NCI-H460 (cell line): ENCODE data around the gene PTPN22. TPM values are rescaled to one million over a fixed set of nuclear protein-coding genes. Genes with fewer than 3 reads are reported as not detected.

Experiments used
- DNase-seq: peaks from one replicate; pipeline ENCODE4 v3.0.0-alpha.2; 2016; ENCODE audit warnings: low read depth; ENCODE audit errors: extremely low read depth
- total RNA-seq: library from RNA; depleted of rRNA; stranded (reverse); fragments of >200 nt; shearing (Covaris generic); gene quantifications from 2 replicates; pipeline ENCODE4 v1.2.3, GENCODE V29; 2014

The PTPN22 gene
- total RNA-seq, 1 experiment from 2014 or later: not detected

DNA sequence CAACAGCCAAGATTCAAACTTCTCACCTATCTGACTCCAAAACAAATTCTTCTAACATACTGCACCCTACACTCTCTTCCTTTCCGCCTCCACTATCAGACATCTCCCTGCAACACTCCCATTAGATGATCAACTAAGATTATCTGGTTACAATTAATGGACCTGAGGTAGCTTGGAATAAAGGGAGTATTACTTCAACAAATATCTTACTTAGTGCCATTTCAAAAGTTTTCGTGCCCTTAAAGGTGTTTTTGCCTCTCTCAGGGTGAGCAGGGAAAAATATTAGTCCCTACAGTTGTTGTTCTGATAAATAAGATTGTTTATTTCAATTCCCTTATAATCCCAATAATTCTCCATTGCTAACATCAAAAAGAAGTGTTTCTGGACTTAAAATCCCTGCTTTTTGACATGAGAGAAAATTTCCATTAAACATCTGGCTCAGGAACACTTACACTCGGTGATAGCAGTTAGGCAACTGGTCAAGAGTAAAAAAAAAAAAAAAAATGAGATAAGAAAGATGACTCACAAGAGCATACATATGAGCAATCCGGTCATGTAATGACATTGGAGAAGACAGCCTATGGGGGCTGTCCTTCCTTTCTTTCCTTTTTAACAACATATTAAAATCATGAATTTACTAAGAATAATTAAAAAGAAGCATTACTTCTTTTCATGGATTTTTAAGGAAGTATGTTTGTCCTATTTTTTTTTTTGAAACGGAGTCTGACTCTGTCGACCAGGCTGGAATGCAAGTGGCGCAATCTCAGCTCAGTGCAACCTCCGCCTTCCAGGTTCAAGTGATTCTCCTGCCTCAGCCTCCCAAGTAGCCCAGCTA is 66.9 kb downstream of the PTPN22 start:
- DNase-seq: peak; percentile 46

DNA sequence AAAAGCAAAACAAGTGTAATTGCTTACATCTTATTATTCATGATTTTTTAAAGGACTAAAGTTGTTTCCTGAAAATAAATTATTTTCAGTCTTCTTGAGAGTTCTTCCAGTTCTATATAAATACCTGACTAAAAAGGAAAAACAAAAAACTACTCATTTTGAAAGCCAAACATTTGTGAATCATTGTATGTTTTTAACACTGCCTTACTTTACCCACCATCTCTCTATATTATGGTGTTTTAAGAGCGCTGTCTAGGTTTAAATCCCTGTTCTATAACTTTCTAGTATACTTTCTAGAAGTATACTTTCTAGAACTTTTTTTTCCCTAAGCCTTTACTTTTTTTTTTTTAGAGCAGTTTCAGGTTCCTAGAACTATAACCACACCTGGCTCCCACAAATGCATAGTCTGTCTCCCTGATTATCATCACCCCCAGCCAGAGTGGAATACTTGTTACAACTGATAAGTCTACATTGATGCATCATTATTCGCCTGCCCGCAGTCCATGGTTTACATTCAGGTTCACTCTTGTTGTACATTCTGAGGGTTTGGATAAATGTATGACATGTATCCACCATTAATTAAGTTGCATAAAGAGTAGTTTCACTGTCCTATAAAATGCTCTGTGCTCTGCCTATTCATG is 69.0 kb downstream of the PTPN22 start:
- no peak for DNase-seq

DNA sequence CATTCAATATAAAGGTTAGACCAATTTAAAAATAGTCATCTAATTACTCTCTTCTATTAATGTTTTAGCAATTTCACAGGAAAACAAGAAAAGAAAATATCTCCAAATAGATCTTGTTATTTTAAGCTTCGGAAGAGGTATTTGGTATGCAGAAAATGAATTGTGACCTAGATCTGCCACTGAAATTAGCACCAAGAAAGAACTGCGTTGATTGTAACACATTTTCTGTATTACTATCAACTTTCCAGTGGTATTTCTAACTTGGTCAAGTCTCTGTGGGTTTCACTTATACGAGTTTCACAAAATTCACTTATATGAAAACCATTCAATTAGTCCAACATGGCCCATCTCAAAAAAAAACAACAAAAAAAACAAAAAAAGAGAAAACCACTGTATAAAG is 71.0 kb downstream of the PTPN22 start:
- DNase-seq: no peak

DNA sequence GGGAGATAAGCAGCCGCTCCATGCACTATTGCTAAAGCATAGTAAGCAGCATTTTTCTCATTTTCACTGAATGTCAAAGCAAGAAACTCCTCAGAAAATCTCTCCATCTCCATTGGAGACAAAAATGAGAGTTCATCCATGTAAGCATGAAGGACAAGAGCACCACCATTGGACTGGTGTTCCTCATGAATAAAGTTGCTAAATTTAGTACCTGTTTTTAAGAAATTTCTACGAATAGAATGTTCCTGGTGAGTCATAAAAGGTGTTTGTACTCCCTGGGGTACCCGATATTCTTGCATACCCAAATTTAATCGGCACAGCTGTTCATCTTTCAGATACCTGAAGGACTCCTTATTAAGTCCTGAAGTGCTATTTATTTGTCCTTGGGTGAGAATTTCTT is 74.0 kb downstream of the PTPN22 start:
- no peak for DNase-seq

DNA sequence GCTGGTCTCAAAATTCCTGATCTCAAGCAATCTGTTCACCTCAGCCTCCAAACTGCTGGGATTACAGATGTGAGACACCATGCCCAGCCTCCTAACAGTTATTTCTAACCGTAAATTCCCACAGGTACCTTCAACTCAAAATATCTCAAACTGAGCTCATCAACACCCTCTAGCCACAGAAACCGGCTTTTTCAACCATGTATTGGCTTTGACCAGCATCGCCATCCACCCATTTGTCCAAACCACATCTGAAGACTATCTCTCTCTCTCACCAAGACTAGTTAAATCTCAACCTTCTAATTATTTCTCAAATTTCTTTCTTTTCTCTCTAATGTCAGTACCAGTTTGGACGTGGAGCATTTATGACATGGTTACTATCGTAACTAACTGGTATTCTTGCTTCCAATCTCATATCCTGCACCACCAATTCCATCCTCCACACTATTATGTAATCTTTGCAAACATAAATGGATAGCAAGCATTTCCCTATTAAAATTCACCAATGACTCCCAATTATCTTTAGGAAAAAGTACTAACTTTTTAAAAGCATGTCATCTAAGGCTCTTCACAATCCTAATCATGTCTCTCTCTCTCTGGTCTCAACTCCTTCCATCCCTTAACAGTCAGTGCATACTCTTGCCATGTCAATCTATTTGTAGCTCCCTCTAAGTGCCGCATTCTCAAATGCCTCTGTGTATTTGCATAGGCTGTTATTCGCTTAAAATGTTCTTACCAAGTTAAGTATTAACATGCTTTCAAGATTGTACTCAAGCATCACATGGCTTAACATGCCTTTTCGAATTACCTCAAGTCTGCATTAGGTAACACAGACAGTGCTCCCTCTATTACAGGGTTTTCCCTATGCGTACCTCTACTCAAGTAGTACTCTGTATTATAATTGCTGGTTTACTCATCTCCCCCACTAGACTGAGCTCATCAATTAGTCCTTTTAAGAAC is 77.4 kb downstream of the PTPN22 start:
- no peak for DNase-seq

DNA sequence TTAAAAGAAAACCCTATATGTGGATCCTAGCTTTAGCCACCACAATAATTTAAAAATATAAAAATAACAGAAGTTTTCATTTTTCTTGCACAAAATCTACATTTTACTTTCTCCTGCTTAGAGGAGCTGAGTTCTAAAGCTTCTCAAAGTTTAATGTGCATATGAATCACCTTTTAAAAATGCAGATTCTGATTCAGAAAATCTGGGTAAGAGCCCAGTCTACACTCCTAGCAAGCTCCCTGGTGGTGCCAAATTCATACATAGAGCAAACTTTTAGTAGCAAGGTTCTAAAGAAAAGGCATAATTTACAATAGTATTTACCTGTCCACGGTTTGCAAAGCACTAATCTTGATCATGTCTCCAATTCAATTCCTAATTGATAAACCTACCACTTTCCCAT is 78.5 kb downstream of the PTPN22 start:
- DNase-seq: no peak

DNA sequence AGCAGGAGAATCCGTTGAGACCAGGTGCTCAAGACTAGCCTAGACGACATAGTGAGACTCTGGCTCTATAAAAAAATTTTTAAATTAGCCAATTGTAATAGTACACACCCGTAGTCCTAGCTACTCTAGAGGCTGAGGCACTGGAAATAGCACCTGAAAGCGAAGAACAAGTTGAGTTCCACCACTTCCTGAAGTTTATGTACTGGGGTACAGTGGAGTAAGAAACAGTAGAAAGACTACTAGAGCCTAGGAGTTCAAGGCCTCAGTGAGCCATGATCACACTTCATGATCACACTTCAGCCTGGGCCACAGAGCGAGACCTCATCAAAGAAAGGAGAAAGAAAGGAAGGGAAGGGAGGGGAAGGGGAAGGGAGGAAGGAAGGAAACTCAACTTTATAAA is 79.0 kb downstream of the PTPN22 start:
- no peak for DNase-seq

DNA sequence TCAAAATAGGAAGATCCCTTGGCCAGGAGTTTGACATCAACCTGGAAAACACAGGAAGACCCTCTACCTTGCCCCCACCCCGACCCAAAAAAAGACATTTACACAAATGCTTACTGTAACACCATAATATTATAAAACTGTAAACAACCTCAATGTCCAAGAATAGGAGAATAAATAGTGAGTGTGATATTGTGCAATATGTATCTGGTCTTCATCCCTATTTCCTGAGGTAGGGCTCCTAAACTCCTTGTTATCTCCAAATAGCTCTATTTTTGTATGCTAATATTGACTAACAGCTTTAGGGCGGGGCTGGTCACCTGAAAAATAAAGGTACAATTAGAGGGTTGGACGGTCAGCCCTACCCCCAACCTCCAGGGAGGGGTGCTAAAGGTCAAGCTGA is 82.7 kb downstream of the PTPN22 start:
- DNase-seq: no peak

DNA sequence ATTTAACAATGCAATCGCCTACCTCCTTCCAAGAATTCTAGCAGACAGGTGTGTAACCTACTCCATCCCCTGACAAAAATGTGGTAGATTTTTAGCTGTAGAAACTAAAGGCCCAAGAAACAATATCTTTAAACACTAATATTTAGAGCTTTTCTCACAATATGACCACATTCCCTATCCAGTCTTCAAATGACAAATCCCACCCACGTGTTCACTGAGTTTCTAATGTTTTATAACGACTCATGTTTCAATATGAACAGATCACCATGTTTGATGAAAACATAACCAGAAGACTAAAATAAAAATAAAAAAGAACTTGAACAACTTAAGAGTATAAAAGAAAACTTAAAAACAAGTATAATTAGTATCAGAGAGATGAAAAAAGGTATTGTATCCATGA is 83.8 kb downstream of the PTPN22 start:
- DNase-seq: no peak

DNA sequence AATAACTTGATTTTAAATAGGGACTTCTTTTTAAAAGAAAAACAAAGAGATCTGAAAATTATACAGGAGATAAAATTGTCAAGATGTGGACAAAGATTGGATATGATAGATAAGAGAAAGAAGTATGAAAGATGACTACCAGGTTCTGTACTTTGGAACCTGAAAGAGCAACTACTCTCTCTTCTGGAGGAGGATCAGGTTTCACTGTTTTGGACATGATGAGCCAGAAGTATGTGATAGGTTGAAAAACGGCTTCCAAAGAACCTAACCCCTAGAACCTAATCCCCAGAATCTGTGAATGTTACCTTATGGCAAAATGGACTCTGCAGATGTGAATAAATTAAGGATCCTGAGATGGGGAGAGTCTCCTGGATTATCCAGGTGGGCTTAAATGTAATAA is 85.4 kb downstream of the PTPN22 start:
- no peak for DNase-seq

DNA sequence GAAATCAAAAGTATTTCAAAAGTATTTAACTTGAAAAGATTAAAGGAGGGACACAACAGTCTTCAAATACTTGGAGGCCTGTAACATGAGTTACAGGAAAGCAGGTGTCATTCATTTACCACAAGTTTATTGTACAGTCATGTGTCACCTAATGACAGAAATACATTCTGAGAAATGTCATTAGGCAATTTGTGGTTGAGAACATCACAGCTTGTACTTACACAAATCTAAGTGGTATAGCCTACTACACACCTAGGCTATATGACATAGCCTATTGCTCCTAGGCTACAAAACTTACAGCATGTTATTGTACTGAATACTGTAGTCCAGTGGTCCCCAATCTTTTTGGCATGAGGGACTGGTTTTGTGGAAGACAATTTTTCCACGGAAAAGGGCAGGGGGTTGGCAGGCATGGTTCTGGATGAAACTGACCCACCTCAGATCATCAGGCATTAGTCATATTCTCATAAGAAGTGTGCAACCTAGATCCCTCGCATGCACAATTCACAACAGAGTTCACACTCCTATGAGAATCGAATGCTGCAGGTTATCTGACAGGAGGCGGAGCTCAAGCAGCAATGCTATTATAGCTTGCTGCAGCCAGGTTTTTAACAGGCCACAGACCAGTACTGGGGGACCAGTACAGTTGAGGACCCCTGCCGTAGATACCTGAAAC is 87.3 kb downstream of the PTPN22 start:
- DNase-seq: no peak

DNA sequence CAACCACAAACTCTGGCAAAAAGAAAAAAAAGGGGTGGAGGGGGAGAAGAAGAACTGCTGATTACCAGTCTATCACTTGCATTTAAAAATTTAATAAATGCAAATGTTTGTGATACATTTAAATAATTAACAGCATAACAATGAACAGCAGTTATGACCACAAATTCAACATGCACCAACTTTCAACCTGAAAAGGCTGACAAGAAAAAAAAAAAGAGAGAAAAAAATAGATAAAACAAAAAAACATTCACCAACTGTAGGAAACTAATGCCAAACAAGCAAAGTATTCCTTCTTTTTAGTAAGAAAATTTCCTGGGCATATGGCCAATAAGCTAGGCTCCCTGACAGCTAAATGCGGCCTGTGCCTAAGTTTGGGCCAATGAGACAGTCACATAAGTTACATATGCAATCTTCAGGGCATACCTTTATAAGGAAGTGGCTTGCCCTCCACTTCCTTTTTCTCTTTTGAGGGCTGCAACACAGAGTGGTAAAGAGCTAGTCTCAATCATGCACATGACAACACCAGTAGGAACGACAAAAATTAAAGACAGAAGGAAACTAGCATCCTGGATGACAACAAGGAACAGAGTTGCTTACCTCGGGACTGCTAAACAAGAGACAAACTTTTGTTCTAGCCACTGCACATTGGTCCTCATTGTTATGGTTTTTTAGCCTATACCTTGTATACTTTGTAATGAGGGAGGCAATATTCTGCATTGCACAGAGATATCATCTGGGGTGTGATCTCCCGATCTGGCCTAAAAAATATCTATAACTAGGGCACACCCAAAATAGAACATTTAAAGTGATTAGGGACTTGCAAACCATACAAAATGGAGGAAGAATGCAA is 88.0 kb downstream of the PTPN22 start:
- no peak for DNase-seq

DNA sequence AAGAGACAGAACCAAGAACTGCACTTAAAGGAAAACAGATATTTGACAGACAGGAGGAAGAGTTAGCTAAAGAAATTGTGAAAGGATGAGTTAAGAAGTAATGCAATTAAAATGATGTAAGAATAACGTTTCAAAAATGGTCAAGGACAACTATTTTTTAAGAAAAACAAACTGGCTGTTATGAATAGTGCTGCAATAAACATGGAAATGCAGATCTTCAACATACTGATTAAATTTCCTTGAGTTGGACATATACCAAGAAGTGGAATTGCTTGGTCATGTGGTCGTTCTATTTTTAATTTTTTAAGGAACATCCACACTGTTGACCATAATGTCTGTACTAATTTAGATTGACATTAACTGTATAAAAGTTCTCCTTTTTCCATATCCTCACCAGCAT is 89.1 kb downstream of the PTPN22 start:
- no peak for DNase-seq

DNA sequence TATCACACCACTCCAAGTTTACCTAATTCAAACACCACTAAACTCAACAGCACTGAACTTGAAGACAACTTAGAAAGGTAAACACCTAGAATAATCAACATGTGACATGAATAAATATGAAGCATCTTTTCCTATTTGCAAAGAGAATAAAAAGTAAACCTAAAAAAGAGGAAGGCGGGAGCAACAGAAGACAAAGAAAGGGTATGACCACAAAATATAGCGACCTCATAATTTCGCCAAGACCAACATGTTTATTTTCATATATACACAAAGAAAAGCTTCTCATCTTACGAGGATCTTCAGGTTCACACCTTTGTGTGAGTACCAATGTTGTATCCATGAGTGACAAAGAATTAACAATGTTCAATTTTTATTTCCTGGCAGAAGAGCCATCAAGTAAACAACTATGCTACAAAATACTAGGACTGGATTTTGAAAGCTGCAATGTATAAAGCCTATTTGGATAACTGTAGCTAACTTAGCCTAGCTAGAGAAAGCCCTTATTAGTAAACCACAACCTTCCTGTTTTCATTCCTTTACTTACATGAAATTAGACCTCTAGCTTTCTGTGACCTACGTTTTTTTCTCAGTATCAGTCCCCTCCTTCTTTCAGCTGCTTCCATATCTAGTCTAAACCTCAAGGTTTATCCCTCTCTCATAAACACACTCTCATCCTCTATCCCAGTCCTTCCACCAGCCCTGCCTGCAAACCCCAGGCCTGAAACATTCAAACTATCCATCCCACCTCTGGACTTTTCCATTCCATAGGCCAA is 91.0 kb downstream of the PTPN22 start:
- no peak for DNase-seq

DNA sequence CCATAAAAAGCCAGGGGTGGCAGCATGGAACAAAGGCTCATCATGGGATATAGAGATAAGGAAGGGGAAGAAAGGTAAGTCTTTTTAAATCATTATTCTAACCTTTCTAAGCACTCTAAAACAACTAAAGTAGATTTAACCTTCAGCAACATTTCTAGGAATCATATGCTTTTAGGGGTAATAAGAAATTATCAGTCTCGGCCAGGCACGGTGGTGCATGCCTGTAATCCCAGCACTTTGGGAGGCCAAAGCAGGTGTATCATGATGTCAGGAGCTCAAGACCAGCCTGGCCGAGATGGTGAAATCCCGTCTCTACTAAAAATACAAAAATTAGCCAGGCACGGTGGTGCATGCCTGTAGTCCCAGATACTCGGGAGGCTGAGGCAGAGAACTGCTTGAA is 92.0 kb downstream of the PTPN22 start:
- no peak for DNase-seq

DNA sequence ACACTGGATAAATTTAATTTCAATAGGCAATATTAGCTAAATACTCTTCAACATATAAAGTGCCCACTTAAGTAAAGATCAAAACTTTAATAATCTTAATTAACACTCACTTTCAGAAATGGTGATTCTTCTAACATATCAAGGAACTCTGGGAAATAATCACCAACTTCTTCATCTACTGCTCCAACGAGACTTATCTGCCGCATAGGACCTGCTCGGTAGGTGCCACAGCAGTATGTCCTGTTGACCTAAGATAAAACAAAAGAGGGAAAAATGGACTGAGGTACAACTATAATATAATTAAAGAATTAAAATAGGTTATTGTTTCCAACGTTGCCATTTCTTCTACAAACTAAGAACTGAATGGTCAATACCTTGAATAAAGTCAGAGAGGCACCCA is 94.0 kb downstream of the PTPN22 start:
- no peak for DNase-seq

DNA sequence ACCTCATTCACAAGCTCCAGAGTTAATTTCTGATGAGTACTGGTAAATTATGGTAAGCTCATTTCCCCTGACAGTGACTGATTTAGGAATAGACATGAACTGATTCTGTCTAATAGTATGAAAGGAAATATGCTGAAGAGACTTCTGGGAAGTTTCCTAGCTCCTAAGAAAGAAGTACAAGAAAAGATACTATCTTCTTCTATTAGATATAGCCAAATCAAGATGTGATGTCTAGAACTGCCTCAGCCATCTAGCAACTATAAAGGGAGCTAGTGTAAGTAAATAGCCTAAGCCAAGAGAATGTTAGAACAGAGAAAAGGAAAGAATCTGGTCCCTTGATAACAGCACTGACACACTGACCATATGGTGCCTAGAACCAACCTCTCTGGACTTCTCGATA is 101.5 kb downstream of the PTPN22 start:
- DNase-seq: no peak

DNA sequence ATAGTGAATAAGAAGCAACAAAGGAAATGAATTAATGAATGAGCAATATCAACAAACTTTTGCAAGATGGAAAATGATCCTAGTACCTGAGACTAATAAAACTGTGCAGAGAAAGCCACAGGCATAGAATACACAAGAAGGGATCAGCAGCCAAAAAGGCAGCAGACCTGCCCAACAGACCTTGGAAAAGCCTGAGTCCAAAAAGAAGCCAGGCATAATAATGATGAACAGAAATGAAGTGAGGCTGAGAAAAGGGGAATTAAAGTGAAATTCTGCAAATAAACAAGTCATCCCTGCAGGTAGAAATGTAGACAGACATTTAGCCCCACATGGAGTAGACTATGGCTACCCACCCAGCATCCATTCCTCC is 101.9 kb downstream of the PTPN22 start:
- no peak for DNase-seq
